HL-60 (cell line): ENCODE data around the gene CIAO1.

Experiments used
- DNase-seq, 2 experiments: peaks; one replicate each; pipeline ENCODE4 v3.0.0-alpha.2; 2010 to 2020; ENCODE audit warnings: low read depth in 1 of 2, low spot score in 1 of 2
- H3K27ac ChIP-seq: fragments of 250-450 bp; sonication (Bioruptor Pico); replicated peaks from 2 replicates; pipeline ENCODE4 v1.5.1; 2020; ENCODE audit warnings: mild to moderate bottlenecking, moderate library complexity
- H3K27me3 ChIP-seq: fragments of 250-450 bp; sonication (Bioruptor Pico); 2 replicates; pipeline ENCODE4 v1.5.1; 2021; ENCODE audit warnings: mild to moderate bottlenecking, moderate library complexity; ENCODE audit not compliant: insufficient read depth, poor library complexity, severe bottlenecking
- H3K4me3 ChIP-seq: replicated peaks from 2 replicates; pipeline ENCODE4 v1.5.1; 2011; ENCODE audit warnings: mild to moderate bottlenecking, control low read depth, low read length; ENCODE audit not compliant: insufficient read depth
- GABPA ChIP-seq: IDR thresholded peaks from 2 replicates; pipeline ENCODE4 v1.6.1; 2012; ENCODE audit warnings: low read depth
- POLR2AphosphoS5 ChIP-seq: IDR thresholded peaks from 2 replicates; pipeline ENCODE4 v1.6.1; 2012; ENCODE audit warnings: low read depth
- REST ChIP-seq: IDR thresholded peaks from 2 replicates; pipeline ENCODE4 v1.6.1; 2012; ENCODE audit warnings: low read depth; ENCODE audit not compliant: insufficient replicate concordance
- SPI1 ChIP-seq: IDR thresholded peaks from 2 replicates; pipeline ENCODE4 v1.6.1; 2012; ENCODE audit warnings: low read depth, mild to moderate bottlenecking, borderline replicate concordance
- TF ChIP-seq, protein P1 (sequence below): IDR thresholded peaks from one replicate; pipeline ENCODE4 v1.5.1; 2011; ENCODE audit warnings: low read length, control low read depth, inconsistent platforms; ENCODE audit not compliant: insufficient read depth

CIAO1 gene

DNA sequence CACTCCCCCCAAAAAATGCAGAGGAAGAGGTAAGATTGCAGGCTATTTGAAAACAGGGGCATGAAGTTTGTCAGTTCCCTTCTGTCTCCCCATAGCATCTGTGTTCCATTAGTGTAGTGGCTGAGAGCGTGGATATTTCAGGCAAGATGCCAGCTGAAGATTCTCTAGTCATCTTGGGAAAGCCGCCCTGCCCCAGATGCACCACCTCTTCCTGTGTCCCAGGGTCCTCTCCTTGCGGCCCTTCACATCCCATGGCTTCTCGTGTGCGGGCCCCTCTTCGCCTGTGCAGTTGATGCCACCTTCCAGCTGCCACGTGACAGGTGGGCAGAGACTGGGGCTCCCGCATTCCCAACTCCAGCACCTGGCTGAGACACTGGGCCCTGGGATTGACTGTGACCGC lies 16.4 kb upstream of the CIAO1 start:
- no peak for DNase-seq
- Histone ChIP-seq H3K27ac (no peak overlapping the region), H3K4me3 (no peak overlapping the region)

DNA sequence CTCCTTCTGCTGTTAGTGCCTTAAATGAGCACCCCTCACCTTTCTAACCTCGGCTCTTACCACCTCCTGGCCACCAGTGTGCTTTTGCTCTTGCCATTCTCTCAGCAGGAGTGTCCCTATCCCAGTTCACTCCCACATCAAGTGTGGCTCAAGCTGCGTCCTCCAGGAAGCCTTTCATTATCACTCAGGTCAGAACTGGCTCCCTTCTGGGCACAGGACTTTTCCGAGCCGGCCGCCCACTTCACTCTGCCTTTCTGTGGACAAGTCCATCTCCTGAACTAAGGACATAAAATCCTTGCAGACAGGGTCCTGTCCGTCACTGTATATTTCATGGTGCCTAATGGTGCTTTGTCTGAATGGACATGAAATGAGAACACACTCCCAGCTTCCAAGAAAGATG lies 15.8 kb upstream of the CIAO1 start:
- no peak for DNase-seq
- Histone ChIP-seq H3K4me3 (no peak overlapping the region), H3K27ac (no peak overlapping the region), H3K27me3 (no peaks in the 10 kb centered on the region)
- TF ChIP-seq POLR2AphosphoS5 (no peak), SPI1 (no peak), REST (no peak), GABPA (no peak)
- TF ChIP-seq, protein P1, sequence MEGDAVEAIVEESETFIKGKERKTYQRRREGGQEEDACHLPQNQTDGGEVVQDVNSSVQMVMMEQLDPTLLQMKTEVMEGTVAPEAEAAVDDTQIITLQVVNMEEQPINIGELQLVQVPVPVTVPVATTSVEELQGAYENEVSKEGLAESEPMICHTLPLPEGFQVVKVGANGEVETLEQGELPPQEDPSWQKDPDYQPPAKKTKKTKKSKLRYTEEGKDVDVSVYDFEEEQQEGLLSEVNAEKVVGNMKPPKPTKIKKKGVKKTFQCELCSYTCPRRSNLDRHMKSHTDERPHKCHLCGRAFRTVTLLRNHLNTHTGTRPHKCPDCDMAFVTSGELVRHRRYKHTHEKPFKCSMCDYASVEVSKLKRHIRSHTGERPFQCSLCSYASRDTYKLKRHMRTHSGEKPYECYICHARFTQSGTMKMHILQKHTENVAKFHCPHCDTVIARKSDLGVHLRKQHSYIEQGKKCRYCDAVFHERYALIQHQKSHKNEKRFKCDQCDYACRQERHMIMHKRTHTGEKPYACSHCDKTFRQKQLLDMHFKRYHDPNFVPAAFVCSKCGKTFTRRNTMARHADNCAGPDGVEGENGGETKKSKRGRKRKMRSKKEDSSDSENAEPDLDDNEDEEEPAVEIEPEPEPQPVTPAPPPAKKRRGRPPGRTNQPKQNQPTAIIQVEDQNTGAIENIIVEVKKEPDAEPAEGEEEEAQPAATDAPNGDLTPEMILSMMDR, result no peak

More for the DNA sequence above, 16.4 kb upstream of the CIAO1 start:
- TF ChIP-seq REST (no peak), POLR2AphosphoS5 (no peak), GABPA (no peak), SPI1 (no peak)
- TF ChIP-seq, protein P1, result no peak
- H3K27me3 ChIP-seq, result no peaks in the 10 kb centered on the region

GRCh38 chr2:96251721-96252292 lies 14.2 kb upstream of the CIAO1 start:
- DNase-seq, result no peak
- TF ChIP-seq REST, result no peak
- no peak for TF ChIP-seq POLR2AphosphoS5
- TF ChIP-seq SPI1, result no peak
- TF ChIP-seq, protein P1, result no peak
- no peak for TF ChIP-seq GABPA
- Histone ChIP-seq H3K4me3 (no peak overlapping the region), H3K27ac (no peak overlapping the region), H3K27me3 (no peaks in the 10 kb centered on the region)
